ENCODE data around the gene DYRK1A. TPM values are rescaled to one million over a fixed set of nuclear protein-coding genes. Genes with fewer than 3 reads are reported as not detected.

Gene DYRK1A
- total RNA-seq, 1 experiment from 2014 or later, result 49.3 TPM

- TF ChIP-seq CTCF (IDR thresholded peaks at IDR 0.05 in 2 of 3, conservative IDR thresholded peaks at IDR 0.05 in 1 of 3; ENCODE audit: borderline replicate concordance in 1 of 3, insufficient read depth in 1 of 3, low read depth in 2 of 3, low read length in 2 of 3) (no peak), YY1 (IDR thresholded peaks at IDR 0.05; ENCODE audit: extremely low read depth, insufficient replicate concordance, low read depth, low read length) (no peak), EZH2 (IDR thresholded peaks at IDR 0.05) (no peak)
Measured at GRCh38 chr21:37467082-37467481, 100.5 kb downstream of the DYRK1A start (continued).

GRCh38 chr21:37468909-37469308 lies 102.3 kb downstream of the DYRK1A start:
- ChIA-PET CTCF (no interaction called here), POLR2A (no interaction called here), RAD21 (ENCODE audit: low non-redundant PET in 1 of 2, low total read pairs in 2 of 2, uncharacterized antibody in 2 of 2, unreplicated experiment in 2 of 2) (no interaction called here)
- Histone ChIP-seq H3K4me3 (replicated peaks in 1 of 2; ENCODE audit: low read depth in 1 of 2, low read length in 2 of 2) (no peak overlapping the region), H2AFZ (ENCODE audit: low read depth, low read length, poor library complexity, severe bottlenecking) (no peak overlapping the region), H3K27me3 (ENCODE audit: insufficient read depth, low read length) (no peaks in the 10 kb centered on the region), H3K4me2 (ENCODE audit: low read length) (no peak overlapping the region), H3K36me3 (ENCODE audit: control insufficient read depth in 1 of 2, insufficient read depth in 2 of 2, low read length in 2 of 2) (peaks cover 0 to 4% of the 10 kb centered on the region in 2 experiments; a peak in 1 of 4 replicates), H3K27ac (ENCODE audit: low read depth, low read length) (no peak overlapping the region), H3K9ac (ENCODE audit: low read length) (no peak overlapping the region), H3K9me3 (ENCODE audit: control insufficient read depth in 1 of 2, insufficient read depth in 1 of 2, low read depth in 1 of 2, low read length in 2 of 2) (no peaks in the 10 kb centered on the region), H3K79me2 (ENCODE audit: insufficient read depth, low read length) (peaks cover 99% of the 10 kb centered on the region), H3K4me1 (ENCODE audit: control insufficient read depth in 1 of 2, insufficient read depth in 2 of 2, low read length in 2 of 2) (no peaks in the 10 kb centered on the region), H4K20me1 (ENCODE audit: insufficient read depth) (peaks cover 8% of the 10 kb centered on the region; the same call in 1 of the 2 replicates), H3K9me2 (ENCODE audit: insufficient read depth) (no peaks in the 10 kb centered on the region)
- no peak for DNase-seq (ENCODE audit: low read depth, low spot score)
- no peak for ATAC-seq
- intact Hi-C loops (cut with micrococcal nuclease), result no loop called here
- BruUV-seq (replicated peaks), result no TSS peak
- TF ChIP-seq ELF1 (IDR thresholded peaks at IDR 0.05; ENCODE audit: borderline replicate concordance, low read depth) (no peak), EZH2phosphoT487 (IDR thresholded peaks at IDR 0.05; ENCODE audit: borderline replicate concordance) (no peak), EGR1 (IDR thresholded peaks at IDR 0.05; ENCODE audit: low read depth) (no peak), SRF (IDR thresholded peaks at IDR 0.05; ENCODE audit: low read depth) (no peak), SIN3A (IDR thresholded peaks at IDR 0.05; ENCODE audit: low read depth) (no peak), CBX3 (IDR thresholded peaks at IDR 0.05; ENCODE audit: low read depth) (no peak), EZH2 (IDR thresholded peaks at IDR 0.05) (no peak), ZNF274 (IDR thresholded peaks at IDR 0.05; ENCODE audit: low read depth, low read length) (no peak), TCF7L2 (IDR thresholded peaks at IDR 0.05; ENCODE audit: borderline replicate concordance, extremely low read depth, insufficient read depth, insufficient read length) (no peak), REST (IDR thresholded peaks at IDR 0.05; ENCODE audit: low read depth) (no peak), ATF3 (IDR thresholded peaks at IDR 0.05) (no peak), YY1 (IDR thresholded peaks at IDR 0.05; ENCODE audit: extremely low read depth, insufficient replicate concordance, low read depth, low read length) (no peak), FOSL1 (IDR thresholded peaks at IDR 0.05; ENCODE audit: low read depth) (no peak), JUND (IDR thresholded peaks at IDR 0.05) (no peak), ZFX (IDR thresholded peaks at IDR 0.05) (no peak), RAD21 (IDR thresholded peaks at IDR 0.05; ENCODE audit: low read depth) (no peak), CTCF (IDR thresholded peaks at IDR 0.05 in 2 of 3, conservative IDR thresholded peaks at IDR 0.05 in 1 of 3; ENCODE audit: borderline replicate concordance in 1 of 3, insufficient read depth in 1 of 3, low read depth in 2 of 3, low read length in 2 of 3) (no peak)
